HG03280 (cell line): Measurements from ENCODE around the gene SIPA1L2.
"Not testable (repeated sequence)": the region's sequence is repeated elsewhere in the genome, so short reads cannot be mapped to it uniquely, and the experiment has no call there.

Experiments used
- ATAC-seq: cut with Tn5 transposase; IDR thresholded peaks from one replicate; pipeline ENCODE4 v1.9.1; 2021; ENCODE audit warnings: mild to moderate bottlenecking, moderate library complexity; ENCODE audit not compliant: unreplicated experiment

Gene SIPA1L2

DNA sequence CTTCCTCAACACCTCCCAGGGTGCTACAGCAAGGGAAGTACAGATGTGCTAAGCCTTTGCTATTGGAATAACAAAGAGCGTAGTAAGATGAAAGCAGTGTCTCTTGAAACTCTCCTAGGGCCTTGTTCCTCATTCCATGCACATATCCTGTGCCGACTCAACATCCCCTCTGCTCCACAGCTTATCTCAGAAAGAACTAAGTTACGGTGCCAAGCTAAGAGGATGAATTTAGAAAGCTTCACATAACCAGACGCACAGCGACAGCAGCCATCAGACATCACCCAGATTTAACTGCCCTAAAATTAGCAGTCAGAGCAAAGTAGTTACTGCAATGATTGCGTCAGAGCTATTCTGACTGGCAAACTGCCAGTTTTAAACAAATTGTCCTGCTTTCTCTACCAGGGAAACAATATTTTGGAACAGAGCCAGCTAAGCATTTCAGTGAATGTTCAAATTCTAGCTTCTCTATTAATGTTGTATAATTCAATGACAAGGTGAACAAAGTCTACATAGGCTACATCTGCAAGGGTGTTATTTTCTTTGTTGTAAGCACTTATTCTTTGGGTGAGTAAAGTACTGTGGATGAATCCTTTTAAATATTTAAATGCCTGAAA, 9.5 kb downstream of the SIPA1L2 start:
- ATAC-seq: no peak

DNA sequence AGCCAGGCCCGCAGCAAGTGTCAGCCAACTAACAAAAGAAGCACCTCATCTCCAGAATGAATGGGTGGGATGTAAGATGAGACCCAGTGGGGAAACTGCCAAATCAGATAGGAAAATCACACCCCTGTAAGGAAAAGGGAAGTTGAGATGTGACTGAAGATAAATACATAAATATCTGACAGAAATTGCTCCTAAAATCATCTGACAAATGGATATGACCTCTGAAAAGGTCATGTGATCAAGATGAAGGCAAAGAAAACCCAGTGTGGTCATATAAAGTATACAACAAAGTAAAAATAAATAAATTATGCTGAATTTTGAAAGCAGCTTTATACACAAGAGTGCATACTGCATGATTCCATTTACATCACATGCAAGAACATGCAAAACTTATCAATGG, 12.7 kb downstream of the SIPA1L2 start:
- no peak for ATAC-seq

DNA sequence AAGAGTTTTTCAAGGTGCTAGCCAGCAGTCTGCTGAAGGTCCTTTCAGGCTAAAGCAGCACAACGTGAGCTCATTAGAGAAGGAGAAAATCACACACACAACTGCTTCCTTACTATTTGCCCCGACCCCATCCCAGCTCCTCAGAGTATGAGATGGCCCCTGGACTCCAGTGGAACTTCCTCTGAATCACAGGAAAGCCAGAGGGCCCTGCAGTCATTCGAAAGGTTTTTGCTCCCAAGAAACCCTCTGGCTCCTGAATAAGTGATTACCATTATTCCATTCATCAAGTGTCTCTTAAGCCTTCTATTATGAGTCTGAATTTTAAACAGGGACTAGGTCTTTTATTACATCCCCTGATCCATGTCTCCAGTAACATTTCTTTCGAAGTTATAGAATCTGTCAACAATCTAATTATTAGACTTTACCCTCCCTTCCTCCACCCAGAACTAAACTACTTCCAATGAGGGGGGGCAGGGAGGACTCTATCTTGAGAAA, 14.6 kb downstream of the SIPA1L2 start:
- ATAC-seq: no peak

DNA sequence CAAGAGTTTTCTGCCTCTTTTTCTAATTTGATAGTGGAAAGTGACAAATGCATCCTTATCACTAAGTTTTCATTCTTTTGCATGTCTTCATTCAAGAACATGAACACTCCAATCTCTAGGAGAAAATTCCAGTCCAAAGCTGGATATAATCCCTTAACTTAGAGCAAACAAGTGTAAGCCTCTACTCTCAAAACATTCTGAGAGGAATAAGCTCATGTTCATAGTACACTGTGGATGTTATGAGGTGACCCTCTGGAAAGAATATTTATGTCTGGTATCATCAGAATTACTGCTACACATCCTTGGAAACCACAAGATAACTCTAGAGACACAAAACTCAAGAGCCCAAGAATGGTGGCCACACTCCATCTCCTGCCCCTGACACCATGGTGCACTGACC, 15.1 kb downstream of the SIPA1L2 start:
- no peak for ATAC-seq

DNA sequence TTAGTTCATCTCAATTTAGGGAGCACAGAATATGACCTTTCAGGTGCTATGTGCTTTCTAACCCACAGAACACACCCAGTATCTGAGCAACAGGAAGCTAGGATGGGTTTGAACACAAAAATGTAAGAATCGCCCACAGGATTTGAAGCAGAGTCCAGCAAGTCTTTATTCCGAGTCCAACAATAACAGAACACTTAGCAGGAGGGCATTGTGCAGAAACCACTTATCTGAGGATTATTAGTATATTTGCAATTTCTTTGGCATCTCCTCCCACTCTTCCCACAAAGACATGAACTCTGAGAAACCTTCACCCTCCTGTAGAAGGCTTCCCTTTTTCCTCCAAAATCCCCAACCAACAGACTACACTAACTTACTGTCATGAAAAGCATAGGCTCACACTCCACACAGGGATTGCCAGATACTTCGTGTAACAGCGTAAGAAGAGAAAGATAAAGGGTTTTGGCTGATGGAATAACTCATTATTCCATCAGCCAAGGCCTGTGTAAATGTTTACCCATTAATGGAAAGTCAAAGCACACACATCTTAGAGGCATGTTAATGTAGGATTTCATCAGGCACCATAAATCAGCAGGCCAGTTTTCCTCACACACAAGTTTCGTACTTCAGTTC, 16.1 kb downstream of the SIPA1L2 start:
- ATAC-seq: no peak

DNA sequence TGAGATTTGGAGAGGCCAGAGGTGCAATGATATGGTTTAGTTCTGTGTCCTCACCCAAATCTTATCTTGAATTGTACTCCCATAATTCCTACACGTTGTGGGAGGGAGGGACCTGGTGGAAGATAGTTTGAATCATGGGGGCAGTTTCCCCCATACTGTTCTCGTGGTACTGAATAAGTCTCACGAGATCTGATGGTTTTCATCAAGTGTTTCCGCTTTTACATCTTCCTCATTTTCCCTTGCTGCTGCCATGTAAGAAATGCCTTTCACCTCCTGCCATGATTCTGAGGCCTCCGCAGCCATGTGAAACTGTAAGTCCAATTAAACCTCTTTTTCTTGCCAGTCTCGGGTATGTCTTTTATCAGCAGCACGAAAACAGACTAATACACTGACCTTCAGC, 17.1 kb downstream of the SIPA1L2 start:
- ATAC-seq: not testable (repeated sequence)

DNA sequence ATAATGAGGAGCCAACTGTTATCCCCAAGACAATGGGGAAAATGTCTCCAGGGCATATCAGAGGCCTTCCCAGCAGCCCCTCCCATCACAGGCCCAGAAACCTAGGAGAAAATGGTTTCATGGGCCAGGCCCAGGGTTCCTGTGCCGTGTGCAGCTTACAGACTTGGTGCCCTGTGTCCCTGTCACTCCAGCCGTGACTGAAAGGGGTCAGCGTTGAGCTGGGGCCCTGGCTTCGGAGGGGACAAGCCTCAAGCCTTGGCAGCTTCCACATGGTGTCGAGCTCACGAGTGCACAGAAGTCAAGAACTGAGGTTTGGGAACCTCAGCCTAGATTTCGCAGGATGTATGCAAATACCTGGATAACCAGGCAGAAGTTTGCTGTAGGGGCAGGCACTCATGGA, 18.1 kb downstream of the SIPA1L2 start:
- ATAC-seq: no peak

DNA sequence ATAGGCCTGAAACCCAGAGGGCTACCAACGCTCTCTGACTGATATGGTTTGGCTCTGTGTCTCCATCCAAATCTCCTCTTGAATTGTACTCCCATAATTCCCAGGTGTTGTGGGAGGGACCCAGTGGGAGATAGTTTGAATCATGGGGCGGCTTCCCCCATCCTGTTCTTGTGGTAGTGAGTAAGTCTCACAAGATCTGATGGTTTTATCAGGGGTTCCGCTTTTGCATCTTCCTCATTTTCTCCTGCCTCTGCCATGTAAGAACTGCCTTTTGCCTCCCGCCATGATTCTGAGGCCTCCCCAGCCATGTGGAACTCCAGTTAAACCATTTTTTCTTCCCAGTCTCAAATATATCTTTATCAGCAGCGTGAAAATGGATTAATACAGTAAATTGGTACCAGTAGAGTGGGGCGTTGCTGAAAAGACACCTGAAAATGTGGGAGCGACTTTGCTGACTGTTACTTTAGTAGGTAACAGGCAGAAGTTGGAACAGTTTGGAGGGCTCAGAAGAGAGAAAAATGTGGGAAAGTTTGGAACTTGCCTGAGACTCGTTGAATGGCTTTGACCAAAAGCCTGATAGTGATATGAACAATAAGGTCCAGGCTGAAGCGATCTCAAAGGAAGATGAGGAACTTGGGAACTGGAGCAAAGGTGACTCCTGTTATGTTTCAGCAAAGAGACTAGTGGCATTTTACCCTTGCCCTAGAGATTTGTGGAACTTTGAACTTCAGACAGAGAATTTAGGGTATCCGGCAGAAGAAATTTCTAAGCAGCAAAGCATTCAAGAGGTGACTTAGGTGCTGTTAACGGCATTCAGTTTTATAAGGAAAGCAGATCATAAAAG, 18.8 kb downstream of the SIPA1L2 start:
- not testable (repeated sequence) for ATAC-seq

DNA sequence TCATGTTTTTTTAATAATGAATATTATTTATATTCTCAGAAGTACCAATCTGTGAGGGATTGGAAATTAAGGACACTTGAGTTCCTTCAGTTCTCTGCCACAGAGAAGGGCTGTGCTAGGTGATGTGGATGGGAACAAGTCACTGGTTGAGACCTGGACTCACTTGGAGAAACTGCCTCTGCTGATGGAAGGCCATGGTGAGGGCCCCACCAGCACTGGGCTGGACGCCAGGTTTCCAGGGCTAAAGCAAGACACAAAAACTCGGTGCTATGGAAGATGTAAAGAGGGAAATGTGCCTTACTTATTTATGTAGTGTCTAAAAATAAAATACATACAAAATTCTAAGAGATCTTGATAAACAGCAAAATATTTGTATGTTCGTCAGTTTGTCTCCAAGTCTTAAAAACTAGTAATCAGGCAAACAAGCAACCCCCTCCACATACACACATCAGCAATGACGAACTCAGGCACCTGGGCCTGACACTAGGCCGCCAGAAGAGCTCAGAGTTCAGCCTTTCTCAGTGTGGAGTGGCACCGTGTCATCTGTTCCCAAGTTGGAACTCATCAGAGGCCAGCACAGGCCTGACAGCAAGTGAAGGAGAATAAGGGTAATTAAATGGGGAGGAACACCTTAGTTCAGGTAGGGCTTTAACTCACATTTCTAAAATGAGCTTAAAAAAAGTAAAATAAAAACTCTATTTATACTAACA, 19.6 kb downstream of the SIPA1L2 start:
- ATAC-seq: no peak

DNA sequence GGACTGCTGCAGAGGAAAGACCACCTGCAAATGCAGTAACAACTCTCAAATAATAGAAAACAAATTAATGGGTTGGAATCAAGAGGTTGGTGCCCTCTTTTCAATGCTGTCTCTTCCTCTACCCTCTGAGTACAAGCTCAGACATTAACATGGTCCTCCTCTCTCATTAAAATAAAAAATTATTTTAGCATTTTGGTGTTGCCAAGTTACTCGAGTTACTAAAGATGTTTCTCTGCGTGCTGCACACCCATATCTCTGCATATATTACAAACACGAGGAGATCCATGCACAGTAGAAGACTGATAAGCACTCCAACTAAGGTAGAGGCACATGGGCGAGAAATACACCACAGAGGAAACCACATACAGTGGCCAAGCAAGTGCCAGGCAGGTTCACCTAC, 21.5 kb downstream of the SIPA1L2 start:
- ATAC-seq: no peak

DNA sequence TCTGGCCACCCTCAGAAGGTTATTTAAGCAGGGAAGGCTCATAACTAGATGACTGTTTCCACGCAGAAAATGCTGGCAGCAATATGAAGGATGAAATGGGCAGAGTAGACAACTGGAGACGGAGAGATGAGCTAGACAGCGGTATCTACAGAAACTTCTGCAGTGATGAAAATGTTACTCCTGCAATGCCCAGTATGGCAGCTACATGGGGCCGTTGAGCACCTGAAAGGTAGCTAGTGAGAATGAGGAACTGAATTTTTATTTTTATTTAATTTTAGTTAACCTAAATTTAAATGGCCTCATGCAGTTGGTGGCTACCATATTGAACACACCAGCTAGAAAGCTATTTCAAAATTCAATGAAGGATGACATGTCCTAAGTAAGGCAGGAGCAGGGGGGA, 27.3 kb downstream of the SIPA1L2 start:
- no peak for ATAC-seq

DNA sequence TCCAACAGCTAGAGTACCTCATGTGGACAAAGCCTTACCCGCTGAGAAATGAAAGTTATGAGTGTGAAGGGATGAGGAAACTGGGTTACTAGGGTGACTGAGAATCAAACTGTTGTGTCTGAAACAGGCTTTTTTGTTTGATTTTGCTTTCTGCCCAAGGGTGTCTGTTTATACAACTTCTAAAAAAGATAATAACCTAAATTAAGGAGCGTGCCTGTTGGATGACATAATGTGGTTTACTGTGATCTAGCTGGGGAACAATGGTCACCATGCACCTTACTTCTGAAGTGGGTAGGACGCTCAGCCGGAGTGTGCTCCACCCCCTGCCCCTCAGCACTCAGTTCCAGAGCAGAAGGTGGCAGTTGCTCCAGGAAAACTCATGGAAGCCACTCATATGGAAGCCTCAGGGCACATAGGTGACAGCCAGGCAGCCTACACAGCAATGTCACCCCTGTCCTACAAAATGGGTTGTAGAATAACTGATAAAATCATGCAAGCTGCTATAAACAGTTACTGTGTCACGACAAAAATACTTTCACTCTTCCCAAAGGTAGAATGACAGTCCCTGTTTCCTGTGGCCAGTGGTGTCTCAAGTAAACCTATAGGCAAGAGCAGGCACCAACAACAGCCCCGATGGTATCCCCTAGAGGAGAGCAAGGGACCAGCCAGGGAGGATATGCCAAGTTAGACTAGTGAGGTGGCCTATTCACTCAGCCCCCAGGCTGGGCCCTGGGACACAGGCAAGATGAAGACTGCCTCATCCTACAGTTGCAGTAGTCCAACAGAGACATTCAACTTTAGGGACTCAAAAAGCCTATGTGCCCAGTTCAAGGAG, 29.3 kb downstream of the SIPA1L2 start:
- ATAC-seq: no peak

DNA sequence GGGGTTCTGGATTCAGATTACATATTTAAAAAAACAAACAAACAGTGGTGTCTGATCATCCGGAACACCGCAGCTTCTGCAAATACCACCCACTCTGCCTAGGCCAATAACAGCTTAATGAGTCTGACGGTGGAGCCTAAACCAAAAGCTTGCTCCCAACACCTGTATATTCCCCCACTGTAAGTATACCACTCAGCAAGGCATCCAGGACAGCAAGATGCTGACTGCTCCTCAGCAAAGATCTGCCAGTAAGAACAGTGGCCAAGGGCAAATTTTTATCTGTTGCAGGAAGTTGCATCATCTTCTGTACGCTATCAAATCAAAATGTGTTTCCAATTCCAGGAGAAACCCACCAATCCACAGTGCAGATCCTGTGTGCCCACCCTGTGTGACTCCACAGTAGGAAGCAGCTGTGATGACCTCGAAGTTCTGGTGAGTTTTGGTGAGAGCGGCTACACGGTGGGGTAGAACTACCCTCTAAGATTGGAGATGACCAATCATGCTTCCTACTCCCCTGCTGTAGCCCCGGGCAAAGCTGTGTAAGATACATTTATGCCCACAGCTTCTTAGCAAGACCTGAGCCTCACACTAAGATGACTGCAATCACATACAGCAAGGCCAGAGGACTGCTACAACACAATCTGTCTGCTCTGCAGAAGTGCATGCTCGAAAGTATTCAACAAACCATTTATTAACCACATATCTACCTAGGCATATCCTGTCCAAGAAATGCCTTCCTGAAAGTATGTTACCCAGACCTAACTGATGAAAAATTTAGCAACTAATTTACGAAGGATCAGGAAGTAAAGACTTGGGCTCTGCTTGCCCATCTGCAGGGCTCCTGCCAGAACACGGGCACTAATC, 30.5 kb downstream of the SIPA1L2 start:
- ATAC-seq: no peak

DNA sequence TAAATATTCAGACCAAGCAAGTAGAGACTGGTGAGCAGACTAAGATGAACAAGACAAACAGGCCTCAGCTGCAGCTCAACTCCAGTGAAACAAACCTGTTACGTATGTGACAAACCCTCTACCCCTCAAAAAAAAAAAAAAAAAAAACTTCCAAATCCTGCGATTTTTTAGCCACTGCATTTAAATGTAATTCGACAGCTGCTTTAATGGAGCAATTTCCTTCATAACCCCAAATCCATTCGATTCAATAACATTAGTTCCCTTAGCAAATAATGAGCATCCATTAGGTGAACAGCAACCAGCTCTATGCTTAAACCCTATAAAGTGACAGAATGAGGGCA, 31.1 kb downstream of the SIPA1L2 start:
- no peak for ATAC-seq

DNA sequence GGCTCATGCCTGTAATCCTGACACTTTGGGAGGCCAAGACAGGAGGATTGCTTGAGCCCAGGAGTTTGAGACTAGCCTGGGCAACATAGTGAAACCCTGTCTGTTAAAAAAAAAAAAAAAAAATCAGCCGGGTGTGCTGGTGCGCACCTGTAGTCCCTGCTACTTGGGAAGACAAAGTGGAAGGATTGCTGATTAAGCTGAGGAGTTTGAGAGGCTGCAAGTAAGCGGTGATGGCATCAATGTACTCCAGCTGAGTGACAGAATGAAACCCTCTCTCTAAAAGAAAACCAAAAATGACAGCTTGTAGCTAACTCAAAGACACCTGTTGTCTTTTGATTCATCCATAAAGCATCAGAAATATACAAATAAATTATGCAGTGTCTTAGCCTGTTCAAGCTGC, 31.8 kb downstream of the SIPA1L2 start:
- ATAC-seq: no peak

DNA sequence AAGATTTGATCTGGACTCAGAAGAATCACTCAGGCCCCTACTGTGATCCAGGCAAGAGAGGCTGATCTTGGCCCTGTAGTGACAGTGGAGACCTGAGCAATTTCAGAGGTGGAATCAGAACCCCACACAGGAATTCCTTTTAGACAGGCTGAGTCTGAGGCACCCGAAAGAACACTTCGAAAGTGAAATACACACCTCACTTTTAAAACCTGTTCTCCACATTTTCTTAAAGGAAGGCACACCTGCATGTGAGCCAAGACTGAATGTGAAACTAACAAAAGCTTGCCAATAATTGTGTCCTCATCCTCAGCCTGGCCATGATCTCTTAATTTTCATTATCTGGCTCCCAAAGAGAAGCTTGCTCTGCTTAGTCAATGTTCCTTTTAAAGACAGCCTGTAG, 32.2 kb downstream of the SIPA1L2 start:
- peak; percentile 53 for ATAC-seq

DNA sequence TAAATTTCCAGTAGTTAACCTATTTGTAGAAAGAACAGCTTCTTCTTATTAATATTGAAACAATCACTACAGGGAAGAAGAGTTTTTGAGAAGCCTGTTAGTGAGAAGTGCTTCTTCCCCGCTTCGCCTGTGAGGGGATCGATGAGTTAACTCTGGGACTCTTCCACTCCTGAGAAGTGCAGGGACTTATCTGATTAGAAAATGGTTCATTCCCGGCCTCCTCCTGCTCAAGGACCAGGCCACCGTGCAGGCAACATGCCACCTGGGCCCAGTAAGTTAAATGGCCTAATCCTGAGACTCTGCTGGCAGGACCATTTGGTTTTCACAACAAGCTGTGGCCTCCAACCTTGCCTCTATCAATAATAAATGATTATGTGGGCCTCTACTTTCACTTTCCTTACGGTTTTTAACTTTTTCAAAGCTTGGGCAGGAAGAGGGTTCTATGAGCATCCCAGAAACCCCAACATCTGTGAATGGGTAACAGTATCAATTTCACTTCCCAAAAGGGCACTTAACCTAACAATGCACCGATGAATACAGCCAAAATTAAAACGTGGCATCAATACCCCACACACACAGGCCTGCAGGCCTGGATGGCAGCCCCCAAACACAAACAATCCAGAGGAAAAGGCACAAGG, 33.1 kb downstream of the SIPA1L2 start:
- no peak for ATAC-seq

DNA sequence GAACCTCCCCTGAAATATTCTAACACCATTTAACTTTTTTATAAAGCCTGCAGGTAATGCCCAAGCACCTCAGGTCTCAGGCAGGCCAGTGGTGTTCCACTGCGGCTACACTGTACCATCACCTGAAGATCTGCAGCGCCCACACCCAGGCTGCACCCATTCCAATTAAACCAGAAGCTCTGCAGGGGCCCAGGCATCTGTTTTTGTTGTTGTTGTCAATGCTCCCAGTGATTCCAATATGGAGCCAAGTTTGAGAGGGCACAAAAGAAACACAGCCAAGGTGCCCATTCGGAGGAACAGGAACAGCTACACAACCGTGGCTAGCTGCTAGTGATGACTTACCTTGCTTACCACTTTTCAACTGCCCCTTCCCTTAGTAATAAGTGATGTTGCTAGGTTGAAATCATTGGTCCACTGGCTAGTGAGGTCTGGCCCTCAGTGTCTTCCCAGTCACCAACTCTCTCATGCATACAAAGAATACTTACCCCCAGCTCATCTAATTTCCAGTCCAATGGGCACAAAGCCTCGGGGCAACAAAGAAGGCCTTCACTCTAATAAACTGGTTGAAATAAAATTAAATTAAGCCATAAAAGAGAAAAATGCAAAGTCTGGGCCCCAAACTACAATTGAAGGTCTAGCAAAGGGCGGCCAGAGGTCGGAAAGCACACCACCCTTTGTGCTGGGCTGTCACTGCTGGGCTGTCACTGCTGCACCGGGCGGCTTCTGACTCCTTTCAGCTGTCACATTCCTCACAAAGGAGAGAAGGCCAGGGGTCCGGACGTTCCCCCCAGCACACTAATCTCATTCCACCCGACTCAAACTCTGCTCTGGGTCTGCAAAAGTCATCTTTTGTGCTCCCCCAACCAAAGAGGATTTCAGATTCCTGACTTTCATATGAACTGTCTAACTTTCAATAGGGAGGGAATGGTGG, 34.9 kb downstream of the SIPA1L2 start:
- no peak for ATAC-seq
